Astrocyte of the spinal cord (primary cell): Measurements from ENCODE around the gene SNAP47.

Experiments
- DNase-seq: peaks from one replicate; pipeline ENCODE4 v3.0.0; 2011; ENCODE audit warnings: low read depth, low spot score
- H3K4me3 ChIP-seq: 2 replicates; pipeline ENCODE4 v1.5.1; 2011; ENCODE audit warnings: low read depth, mild to moderate bottlenecking, low read length, moderate library complexity
- CTCF ChIP-seq: IDR thresholded peaks from 2 replicates; pipeline ENCODE4 v1.5.1; 2012; ENCODE audit warnings: low read depth, mild to moderate bottlenecking, low read length, inconsistent platforms
- in situ Hi-C: cut with HindIII; loops from 2 replicates; pipeline ENCODE4 v1.10.0; 2017; ENCODE audit warnings: low sequenced_read_pairs

The SNAP47 gene

GRCh38 chr1:227792216-227793078, 57.2 kb downstream of the SNAP47 start:
- peak; percentile 39 for TF ChIP-seq CTCF
- no peak for DNase-seq
- in situ Hi-C loops: no loop called here
- H3K4me3 ChIP-seq: no peak overlapping the region

- no peak overlapping the region for H3K4me3 ChIP-seq
- TF ChIP-seq CTCF: no peak
- in situ Hi-C loops: no loop called here
- DNase-seq: no peak
Observed at GRCh38 chr1:227793079-227793947, 58.1 kb downstream of the SNAP47 start.

GRCh38 chr1:227793948-227794816, 58.9 kb downstream of the SNAP47 start:
- no peak overlapping the region for H3K4me3 ChIP-seq
- no peak for TF ChIP-seq CTCF
- peak; percentile 90 for DNase-seq
- in situ Hi-C loops: no loop called here

- DNase-seq: no peak
- no peak for TF ChIP-seq CTCF
- in situ Hi-C loops: no loop called here
- no peak overlapping the region for H3K4me3 ChIP-seq
Observed at GRCh38 chr1:227794817-227795192, 59.6 kb downstream of the SNAP47 start.

- TF ChIP-seq CTCF: no peak
- no peak overlapping the region for H3K4me3 ChIP-seq
- DNase-seq: no peak
- in situ Hi-C loops: no loop called here
Observed at GRCh38 chr1:227795732-227796131, 60.5 kb downstream of the SNAP47 start.

GRCh38 chr1:227796359-227796915, 61.2 kb downstream of the SNAP47 start:
- no peak overlapping the region for H3K4me3 ChIP-seq
- no peak for TF ChIP-seq CTCF
- in situ Hi-C loops: no loop called here
- DNase-seq: no peak
